GM18858 (cell line): ENCODE data around the gene GNA12.

ENCODE experiments used
- ATAC-seq: cut with Tn5 transposase; IDR thresholded peaks from one replicate; pipeline ENCODE4 v1.9.1; 2021; ENCODE audit not compliant: unreplicated experiment

The GNA12 gene

GRCh38 chr7:2805213-2805944, 38.7 kb downstream of the GNA12 start:
- no peak for ATAC-seq

- no peak for ATAC-seq
Measured at GRCh38 chr7:2804227-2804763, 39.8 kb downstream of the GNA12 start.

- ATAC-seq = no peak
Measured at GRCh38 chr7:2803755-2804154, 40.4 kb downstream of the GNA12 start.

GRCh38 chr7:2803342-2803692, 40.8 kb downstream of the GNA12 start:
- ATAC-seq = no peak

GRCh38 chr7:2802504-2803341, 41.4 kb downstream of the GNA12 start:
- ATAC-seq = no peak

GRCh38 chr7:2802101-2802500, 42.0 kb downstream of the GNA12 start:
- ATAC-seq = no peak

- no peak for ATAC-seq
Measured at GRCh38 chr7:2800931-2801688, 43.0 kb downstream of the GNA12 start.

- no peak for ATAC-seq
Measured at GRCh38 chr7:2800220-2800930, 43.7 kb downstream of the GNA12 start.

- ATAC-seq = no peak
Measured at GRCh38 chr7:2799253-2799652, 44.9 kb downstream of the GNA12 start.

GRCh38 chr7:2798669-2799068, 45.4 kb downstream of the GNA12 start:
- ATAC-seq = no peak

- ATAC-seq = no peak
Measured at GRCh38 chr7:2796358-2797352, 47.5 kb downstream of the GNA12 start.

GRCh38 chr7:2795906-2796305, 48.2 kb downstream of the GNA12 start:
- no peak for ATAC-seq

- no peak for ATAC-seq
Measured at GRCh38 chr7:2794836-2795636, 49.1 kb downstream of the GNA12 start.

GRCh38 chr7:2792856-2793487, 51.1 kb downstream of the GNA12 start:
- ATAC-seq = no peak

- ATAC-seq = no peak
Measured at GRCh38 chr7:2792235-2792634, 51.9 kb downstream of the GNA12 start.

GRCh38 chr7:2791390-2791789, 52.7 kb downstream of the GNA12 start:
- ATAC-seq = no peak

GRCh38 chr7:2787251-2787951, 56.7 kb downstream of the GNA12 start:
- no peak for ATAC-seq
